ENCODE data around the gene BRF1.

The BRF1 gene

DNA sequence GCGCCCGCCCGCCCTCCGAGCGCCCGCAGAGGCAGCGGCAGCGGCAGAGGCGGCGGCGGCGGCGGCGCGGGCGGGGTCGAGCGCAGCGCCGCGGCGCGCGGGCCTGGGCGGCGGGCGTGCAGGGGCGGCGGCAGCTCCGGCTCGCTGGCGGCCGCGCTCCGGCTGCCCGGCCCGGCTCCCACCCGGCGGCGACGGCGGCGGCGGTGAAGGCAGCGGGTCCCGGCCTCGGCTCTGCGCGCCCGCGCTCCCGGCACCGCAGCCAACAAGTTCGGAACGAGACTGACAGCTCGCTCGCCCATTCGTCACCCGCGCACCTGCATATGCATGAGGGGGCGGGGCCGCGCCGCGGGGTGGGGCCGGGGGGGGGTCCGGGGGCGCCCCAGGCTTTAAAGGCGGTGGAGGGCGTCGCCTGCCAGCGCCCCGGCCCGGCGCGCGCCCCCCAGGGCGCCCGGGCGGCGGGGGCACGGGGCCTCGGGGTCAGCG is 132.3 kb downstream of the BRF1 start, which contains the start of gene JAG2:
TSS of gene JAG2 (minus strand) at position 281 of the 483 bp plus-strand sequence. CDS start 356 bp downstream, outside the sequence.
- peak; percentile 29 for DNase-seq

DNA sequence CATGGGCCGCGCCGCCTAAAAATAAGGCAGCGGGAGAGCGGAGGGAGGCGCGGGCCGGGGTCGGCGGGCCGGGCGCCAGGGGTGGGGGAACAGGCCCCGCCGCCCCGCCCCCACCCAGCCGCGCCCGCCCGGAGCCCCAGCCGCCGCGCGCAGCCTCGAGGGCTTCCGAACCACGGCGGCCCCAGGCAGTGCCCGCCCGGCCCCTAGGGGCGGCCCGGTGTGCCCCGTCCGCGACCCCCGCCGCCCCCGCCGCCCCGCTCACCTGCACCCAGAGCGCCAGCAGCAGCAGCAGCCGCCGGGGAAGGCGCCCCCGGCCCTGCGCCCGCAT is 132.7 kb downstream of the BRF1 start:
- DNase-seq, result no peak

DNA sequence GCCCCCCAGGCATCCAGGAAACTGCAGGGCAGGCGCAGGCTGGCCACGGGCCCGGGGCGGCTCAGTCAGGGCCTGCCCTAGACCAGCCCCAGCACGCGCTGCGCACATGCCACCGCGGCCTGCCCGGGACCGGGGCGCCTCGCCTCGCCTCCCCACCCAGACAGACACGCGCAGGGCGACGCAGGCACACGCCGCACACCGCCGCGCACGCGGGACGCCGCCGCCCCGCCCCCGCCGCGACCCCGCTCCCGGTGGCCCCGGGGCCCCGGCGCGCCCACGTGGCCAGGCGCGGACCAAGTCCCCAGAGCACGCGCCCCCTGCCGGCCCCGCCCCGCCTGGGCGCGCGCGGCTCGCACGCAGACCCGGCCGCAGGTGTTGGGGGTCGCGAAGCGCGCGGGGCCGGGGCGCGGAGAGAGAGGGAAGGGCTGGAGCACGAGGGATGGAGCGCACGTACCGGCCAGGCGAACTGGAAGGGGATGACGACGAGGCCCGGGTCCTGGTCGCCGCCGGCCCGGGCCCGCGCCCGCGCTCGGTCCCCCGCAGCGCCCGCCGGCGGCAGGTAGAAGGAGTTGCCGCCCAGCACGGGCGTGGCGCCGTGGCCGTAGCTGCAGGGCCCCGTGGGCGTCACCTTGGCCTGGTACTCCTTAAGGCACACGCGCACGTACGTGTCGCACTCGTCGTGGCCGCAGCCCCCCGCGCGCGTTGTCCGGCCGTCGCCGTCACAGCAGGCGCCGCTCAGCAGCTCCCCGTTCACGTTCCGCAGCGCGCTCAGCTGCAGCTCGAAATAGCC is 133.3 kb downstream of the BRF1 start:
- DNase-seq, result no peak

DNA sequence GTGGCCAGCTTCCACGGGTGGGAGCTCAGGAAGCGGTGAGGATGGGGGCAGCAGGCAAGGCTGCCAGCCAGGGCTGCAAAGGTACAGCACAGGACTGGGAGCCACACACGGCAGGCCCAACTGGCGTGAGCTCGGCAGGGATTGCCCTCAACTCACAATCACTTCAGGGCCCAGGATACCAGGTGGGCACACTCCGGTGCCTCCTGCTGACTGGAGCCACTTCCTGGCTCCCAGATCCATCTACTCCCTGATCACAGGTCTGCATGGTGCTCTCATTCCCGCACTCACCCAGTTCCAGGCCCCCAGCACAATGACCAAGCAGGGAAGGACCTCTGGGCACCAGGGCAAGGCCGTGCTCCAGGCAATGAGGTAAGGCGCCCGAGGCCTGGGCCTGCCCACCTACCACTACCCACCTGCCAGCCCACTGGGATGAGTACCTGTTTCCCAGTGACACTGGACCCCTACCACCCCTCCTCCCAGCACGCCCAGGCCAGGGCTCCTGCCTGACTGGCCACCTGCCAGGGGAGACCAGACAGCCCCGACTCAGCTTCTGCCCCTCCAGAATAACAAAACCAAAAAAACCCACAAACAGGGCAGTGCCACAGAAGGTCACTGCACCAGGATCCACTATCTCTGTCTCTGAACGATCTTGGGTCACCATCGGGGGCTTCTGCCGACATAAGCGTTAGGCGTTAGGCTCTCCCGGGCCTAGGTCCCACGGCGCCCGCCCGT is 134.1 kb downstream of the BRF1 start:
- no peak for DNase-seq

DNA sequence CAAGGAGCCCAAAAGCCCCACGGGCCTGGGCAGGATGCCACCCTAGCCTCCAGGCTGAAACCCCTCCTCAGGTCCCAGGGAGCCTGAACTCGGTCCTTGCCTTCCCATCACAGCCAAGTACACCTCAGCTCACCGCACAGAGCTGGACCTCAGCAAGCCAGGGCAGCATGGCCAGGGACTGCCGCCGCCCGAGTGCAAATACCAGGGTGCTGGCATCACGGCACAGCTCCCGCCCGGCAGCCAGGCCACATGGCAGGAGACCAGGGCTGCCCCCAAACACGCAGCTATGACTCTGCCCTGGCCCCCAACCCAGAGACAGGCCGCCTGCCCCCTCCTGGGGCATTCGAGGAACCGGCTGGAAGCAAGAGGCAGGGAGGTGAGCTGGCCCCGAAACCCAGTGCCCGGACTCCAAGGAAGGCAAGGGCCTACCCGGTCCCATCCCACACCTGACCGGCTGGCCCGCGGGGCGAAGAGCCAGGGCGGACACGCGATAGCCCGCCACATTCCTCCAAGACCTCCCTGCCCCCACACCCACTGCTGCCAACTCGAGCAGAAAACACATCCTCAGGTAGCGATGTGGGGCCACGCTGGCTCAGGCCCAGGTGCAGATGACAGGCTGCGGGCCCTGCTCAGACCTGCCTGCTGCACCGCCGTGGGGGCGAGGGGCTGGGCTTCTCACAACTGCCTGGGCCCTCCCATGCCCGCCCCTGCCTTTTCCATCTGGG is 134.9 kb downstream of the BRF1 start:
- no peak for DNase-seq

DNA sequence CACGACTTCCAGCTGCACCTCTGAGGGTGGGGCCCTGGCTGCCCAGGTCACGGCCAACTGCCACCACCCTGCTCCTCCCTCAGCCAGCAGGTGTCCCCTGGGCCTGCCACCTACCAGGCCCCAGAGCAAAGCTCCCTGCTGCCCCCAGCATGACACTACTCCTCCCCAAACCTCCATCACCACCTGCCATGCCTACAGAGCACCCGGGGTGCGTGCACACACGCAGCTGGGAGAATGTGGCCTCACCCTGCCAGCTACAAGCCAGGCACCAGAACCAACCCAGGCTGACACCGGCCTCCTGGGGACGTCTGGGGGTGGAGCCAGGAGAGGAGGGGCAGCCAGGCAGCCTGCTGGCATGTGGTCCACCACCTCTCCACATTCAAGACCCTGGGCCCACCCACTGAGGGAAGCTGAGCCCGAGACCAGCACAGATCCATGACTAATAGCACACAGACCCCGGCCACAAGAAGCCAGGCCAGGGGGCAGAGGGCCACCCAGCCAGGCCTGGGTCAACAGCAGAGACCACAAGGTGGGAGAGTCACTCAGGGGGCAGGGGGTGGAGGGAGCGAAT is 135.6 kb downstream of the BRF1 start:
- DNase-seq, result no peak

DNA sequence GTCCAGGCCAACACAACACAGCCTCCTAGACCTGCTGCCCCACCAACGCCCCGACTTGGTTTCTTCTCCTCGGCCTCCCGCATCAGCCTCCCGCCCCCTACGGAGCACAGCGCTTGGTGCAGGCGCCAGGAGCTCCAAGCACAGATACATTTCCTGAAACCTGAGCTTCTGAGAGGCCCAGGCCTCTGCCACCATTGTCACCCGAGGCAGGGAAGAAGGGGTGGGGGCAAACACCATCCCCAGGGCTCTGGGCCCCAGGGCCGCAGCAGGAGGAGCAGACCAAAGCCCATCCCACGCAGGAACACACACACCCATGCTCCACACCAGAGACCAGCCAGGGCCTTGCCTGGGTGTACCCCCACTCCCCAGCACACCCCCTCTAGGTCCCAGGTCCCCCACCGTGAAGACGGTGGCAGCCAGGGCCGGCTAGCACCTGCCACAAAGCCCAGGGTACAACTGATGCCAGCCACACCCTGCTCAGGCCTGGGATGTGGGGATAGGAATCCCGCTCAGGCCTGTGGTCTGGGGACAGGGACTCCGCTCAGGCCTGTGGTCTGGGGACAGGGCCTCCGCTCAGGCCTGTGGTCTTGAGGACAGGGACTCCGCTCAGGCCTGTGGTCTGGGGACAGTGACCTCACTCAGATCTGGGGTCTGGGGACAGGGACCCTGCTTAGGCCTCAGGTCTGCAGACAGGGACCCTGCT is 137.6 kb downstream of the BRF1 start:
- no peak for DNase-seq

DNA sequence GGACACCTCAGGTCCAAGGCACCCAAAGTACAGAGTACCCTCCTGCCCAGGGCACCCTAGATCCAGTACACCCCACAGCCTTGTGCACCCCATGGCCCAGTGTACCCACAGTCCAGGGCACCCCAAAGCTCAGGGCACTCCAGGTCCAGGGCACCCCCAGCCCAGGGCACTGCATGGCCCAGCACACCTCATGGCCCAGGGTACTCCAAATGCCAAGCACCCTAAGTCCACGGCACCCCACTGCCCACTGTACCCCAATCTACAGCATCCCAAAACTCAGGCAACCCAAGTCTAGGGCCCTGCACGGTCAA is 138.2 kb downstream of the BRF1 start:
- DNase-seq, result no peak

DNA sequence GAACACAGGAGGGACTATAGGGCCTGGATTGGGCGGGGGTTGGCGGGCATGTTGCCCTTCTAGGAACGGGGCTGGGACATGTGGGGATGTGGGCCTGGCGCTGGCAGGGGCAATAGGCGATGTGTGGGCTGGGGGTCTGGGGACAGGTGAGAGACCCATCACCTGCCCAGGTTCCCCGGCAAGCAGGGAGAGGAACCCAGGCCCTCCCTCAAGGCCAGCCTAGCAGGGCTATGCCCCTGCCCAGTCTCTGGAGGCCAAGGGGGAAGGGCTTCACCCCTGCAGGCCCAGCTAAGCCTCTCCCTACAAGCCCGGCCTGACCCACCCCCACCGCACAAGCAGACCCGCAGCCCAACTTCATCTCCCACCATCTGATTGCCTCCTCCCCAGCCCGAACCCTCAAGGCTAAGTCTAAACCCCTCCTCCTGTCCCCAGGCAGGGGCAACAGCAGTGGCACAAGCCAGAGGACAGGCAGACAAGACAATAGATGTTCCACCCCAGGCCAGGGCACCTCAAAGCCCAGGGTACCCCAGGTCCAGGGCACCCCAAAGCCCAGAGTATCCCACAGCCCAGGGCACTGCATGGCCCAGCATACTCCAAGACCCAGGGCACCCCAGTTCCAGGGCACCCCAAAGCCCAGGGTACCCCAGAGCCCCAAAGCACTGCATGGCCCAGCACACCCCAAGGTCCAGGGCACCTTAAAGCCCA is 138.7 kb downstream of the BRF1 start:
- no peak for DNase-seq

DNA sequence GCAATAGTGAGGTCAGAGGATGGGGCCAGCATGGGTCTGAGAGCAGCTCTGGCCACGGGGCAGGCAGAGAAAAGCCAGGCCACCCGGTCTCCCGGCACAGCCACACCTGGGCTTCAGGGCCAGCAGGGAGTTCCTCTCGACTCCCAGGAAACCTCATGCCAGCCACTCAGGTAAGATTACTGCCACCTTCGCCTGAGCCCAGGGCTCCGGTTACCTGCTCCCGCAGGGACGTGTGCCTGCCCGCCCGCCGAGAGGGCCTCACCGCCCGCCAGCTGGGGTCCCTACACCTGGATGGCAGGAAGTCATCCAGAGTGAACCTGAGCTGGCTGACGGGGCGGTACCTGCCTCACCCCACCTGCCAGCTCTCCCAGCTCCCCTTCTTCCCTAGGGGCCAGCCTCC is 139.5 kb downstream of the BRF1 start:
- no peak for DNase-seq

DNA sequence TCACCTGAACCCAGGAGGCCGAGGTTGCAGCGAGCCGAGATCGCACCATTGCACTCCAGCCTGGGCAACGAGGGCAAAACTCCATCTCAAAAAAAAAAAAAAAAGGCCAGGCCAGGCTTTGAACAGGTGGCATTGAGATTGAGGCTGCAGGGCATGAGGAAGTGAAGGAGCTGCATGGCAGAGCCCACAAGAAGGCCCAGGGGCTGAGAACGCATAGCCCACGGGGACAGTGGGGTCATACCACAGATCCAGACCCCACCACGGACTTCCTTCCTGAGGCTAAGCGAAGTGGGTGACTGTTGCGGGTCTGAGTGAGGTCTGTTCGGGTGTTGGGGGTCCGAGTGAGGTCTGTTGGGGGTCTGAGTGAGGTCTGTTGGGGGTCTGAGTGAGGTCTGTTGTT is 140.0 kb downstream of the BRF1 start:
- no peak for DNase-seq

DNA sequence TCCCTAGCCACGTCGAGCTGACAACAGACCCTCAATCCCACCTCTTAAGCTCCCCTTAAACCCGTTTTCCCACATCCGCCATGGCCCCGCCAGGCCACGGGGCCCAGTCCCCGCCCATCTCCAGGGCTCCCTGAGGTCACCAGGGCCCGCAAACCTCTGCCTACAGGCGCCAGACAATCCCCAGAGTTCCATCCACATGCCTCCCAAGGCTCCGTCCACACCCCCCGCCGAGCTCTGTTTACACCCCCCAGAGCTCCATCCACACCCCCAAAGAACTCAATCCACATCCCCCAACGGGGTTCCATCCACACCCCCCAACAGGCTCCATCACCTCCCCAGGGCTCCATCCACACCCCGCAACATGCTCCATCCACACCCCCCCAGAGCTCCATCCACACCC is 141.5 kb downstream of the BRF1 start:
- no peak for DNase-seq

Measured in activated gamma-delta T cell treated with Interleukin-2 at 50 U/mL for 16 hours (primary cell).